Astrocyte (in vitro differentiated cells and primary cell): ENCODE results near the gene VDAC2. TPM values are rescaled to one million over a fixed set of nuclear protein-coding genes. Genes with fewer than 3 reads are reported as not detected.
"Not testable (repeated sequence)": the region's sequence is repeated elsewhere in the genome, so short reads cannot be mapped to it uniquely, and the experiment has no call there.

Experiments
- DNase-seq: peaks from one replicate; pipeline ENCODE4 v3.0.0-alpha.2; 2010; ENCODE audit warnings: low read depth
- FAIRE-seq: peaks from 2 replicates; lab custom pipeline; 2011; peaks lifted over from hg19 to GRCh38; lab: Jason Lieb, UNC
- H2AFZ ChIP-seq: 2 replicates; pipeline ENCODE4 v1.6.0; 2012; ENCODE audit warnings: low read depth, low read length, inconsistent platforms
- H3K27ac ChIP-seq: 2 replicates; pipeline ENCODE4 v1.5.1; 2011; ENCODE audit warnings: low read depth, low read length, inconsistent platforms
- H3K27me3 ChIP-seq: 2 replicates; pipeline ENCODE4 v1.6.0; 2011; ENCODE audit warnings: low read length, inconsistent platforms; ENCODE audit not compliant: insufficient read depth
- H3K36me3 ChIP-seq: 2 replicates; pipeline ENCODE4 v1.5.1; 2011; ENCODE audit warnings: low read length, inconsistent platforms; ENCODE audit not compliant: insufficient read depth
- H3K4me1 ChIP-seq: 2 replicates; pipeline ENCODE4 v1.5.1; 2011; ENCODE audit warnings: low read length, inconsistent platforms; ENCODE audit not compliant: insufficient read depth
- H3K4me2 ChIP-seq: 2 replicates; pipeline ENCODE4 v1.6.0; 2012; ENCODE audit warnings: low read length, inconsistent platforms
- H3K4me3 ChIP-seq: 2 replicates; pipeline ENCODE4 v1.5.1; 2011; ENCODE audit warnings: low read depth, mild to moderate bottlenecking, low read length, inconsistent platforms; ENCODE audit not compliant: insufficient read depth
- H3K79me2 ChIP-seq: 2 replicates; pipeline ENCODE4 v1.6.0; 2012; ENCODE audit warnings: mild to moderate bottlenecking, low read length, inconsistent platforms; ENCODE audit not compliant: insufficient read depth
- H3K9ac ChIP-seq: 2 replicates; pipeline ENCODE4 v1.6.0; 2012; ENCODE audit warnings: mild to moderate bottlenecking, low read length, inconsistent platforms
- H3K9me3 ChIP-seq: 2 replicates; pipeline ENCODE4 v1.5.1; 2012; ENCODE audit warnings: low read depth, mild to moderate bottlenecking, low read length, inconsistent platforms; ENCODE audit not compliant: insufficient read depth
- H4K20me1 ChIP-seq: 2 replicates; pipeline ENCODE4 v1.6.0; 2012; ENCODE audit warnings: low read length, inconsistent platforms; ENCODE audit not compliant: insufficient read depth
- H3K27ac Mint-ChIP-seq: one replicate; pipeline ENCODE4 v1.8.0; 2021; ENCODE audit warnings: mild to moderate bottlenecking, mixed read lengths; ENCODE audit not compliant: unreplicated experiment
- H3K27me3 Mint-ChIP-seq: one replicate; pipeline ENCODE4 v1.8.0; 2021; ENCODE audit warnings: low read depth, mixed read lengths; ENCODE audit not compliant: unreplicated experiment
- H3K36me3 Mint-ChIP-seq: one replicate; pipeline ENCODE4 v1.8.0; 2021; ENCODE audit warnings: low read depth, mixed read lengths; ENCODE audit not compliant: unreplicated experiment
- H3K4me1 Mint-ChIP-seq: one replicate; pipeline ENCODE4 v1.8.0; 2021; ENCODE audit warnings: low read depth, mixed read lengths; ENCODE audit not compliant: unreplicated experiment
- H3K4me3 Mint-ChIP-seq: one replicate; pipeline ENCODE4 v1.8.0; 2021; ENCODE audit warnings: mild to moderate bottlenecking, moderate library complexity, mixed read lengths; ENCODE audit not compliant: unreplicated experiment
- H3K9me3 Mint-ChIP-seq: one replicate; pipeline ENCODE4 v1.8.0; 2021; ENCODE audit warnings: mild to moderate bottlenecking, mixed read lengths; ENCODE audit not compliant: unreplicated experiment
- CTCF ChIP-seq: IDR thresholded peaks from 2 replicates; pipeline ENCODE4 v1.5.1; 2011; ENCODE audit warnings: low read depth, mild to moderate bottlenecking, inconsistent platforms, low read length, moderate library complexity; ENCODE audit not compliant: insufficient read depth
- EZH2 ChIP-seq: IDR thresholded peaks from 2 replicates; pipeline ENCODE4 v1.6.1; 2012; ENCODE audit warnings: mild to moderate bottlenecking, low read length, inconsistent platforms; ENCODE audit not compliant: insufficient read depth
- total RNA-seq: library from RNA; stranded (reverse); gene quantifications from 2 replicates; pipeline ENCODE4 v1.2.1, GENCODE V29; 2021

Gene VDAC2
- total RNA-seq, 1 donor from 2014 or later, result 373 TPM

- no peak overlapping the region for H3K4me3 Mint-ChIP-seq
- H3K4me1 Mint-ChIP-seq, result peaks cover 2% of the 10 kb centered on the region
- no peaks in the 10 kb centered on the region for H3K9me3 Mint-ChIP-seq
- TF ChIP-seq EZH2, result no peak
- no peak for TF ChIP-seq CTCF
- FAIRE-seq, result no peak
- H3K9me3 ChIP-seq, result no peaks in the 10 kb centered on the region
- DNase-seq, result no peak
- H2AFZ ChIP-seq, result no peak overlapping the region
- no peak overlapping the region for H3K9ac ChIP-seq
- peaks cover 7% of the 10 kb centered on the region for H3K36me3 Mint-ChIP-seq
- no peaks in the 10 kb centered on the region for H3K27me3 ChIP-seq
- no peaks in the 10 kb centered on the region for H4K20me1 ChIP-seq
- H3K27ac Mint-ChIP-seq, result no peak overlapping the region
- no peaks in the 10 kb centered on the region for H3K79me2 ChIP-seq
- H3K4me2 ChIP-seq, result no peak overlapping the region
- no peak overlapping the region for H3K4me3 ChIP-seq
- H3K4me1 ChIP-seq, result no peaks in the 10 kb centered on the region
- no peaks in the 10 kb centered on the region for H3K36me3 ChIP-seq
- no peak overlapping the region for H3K27ac ChIP-seq
- no peaks in the 10 kb centered on the region for H3K27me3 Mint-ChIP-seq
Measured at GRCh38 chr10:75186310-75186709, 24.3 kb upstream of the VDAC2 start.

GRCh38 chr10:75187961-75188426 lies 22.6 kb upstream of the VDAC2 start:
- H3K9me3 Mint-ChIP-seq, result no peaks in the 10 kb centered on the region

GRCh38 chr10:75188522-75188921 lies 22.1 kb upstream of the VDAC2 start:
- not testable (repeated sequence) for H3K9me3 ChIP-seq, H3K79me2 ChIP-seq, FAIRE-seq, H3K27me3 Mint-ChIP-seq, H3K4me1 Mint-ChIP-seq, H3K27me3 ChIP-seq, H3K27ac Mint-ChIP-seq, DNase-seq, H3K36me3 ChIP-seq, H3K27ac ChIP-seq, H3K4me3 ChIP-seq, H3K4me1 ChIP-seq, H3K4me3 Mint-ChIP-seq, H3K9me3 Mint-ChIP-seq, H3K9ac ChIP-seq, H3K4me2 ChIP-seq, H2AFZ ChIP-seq, H3K36me3 Mint-ChIP-seq, H4K20me1 ChIP-seq

More at GRCh38 chr10:75187961-75188426, 22.6 kb upstream of the VDAC2 start:
- Histone ChIP-seq H3K27ac (no peak overlapping the region), H4K20me1 (no peaks in the 10 kb centered on the region), H3K4me2 (no peak overlapping the region), H3K9ac (no peak overlapping the region), H3K79me2 (no peaks in the 10 kb centered on the region), H2AFZ (no peak overlapping the region), H3K27me3 (no peaks in the 10 kb centered on the region), H3K36me3 (no peaks in the 10 kb centered on the region), H3K4me1 (peaks cover 8% of the 10 kb centered on the region), H3K9me3 (no peaks in the 10 kb centered on the region), H3K4me3 (no peak overlapping the region)
- TF ChIP-seq CTCF (peak; percentile 71), EZH2 (no peak)
- DNase-seq (peak; percentile 43), FAIRE-seq (no peak)
- H3K4me3 Mint-ChIP-seq, result no peak overlapping the region
- peaks cover 7% of the 10 kb centered on the region for H3K4me1 Mint-ChIP-seq
- no peak overlapping the region for H3K27ac Mint-ChIP-seq
- H3K27me3 Mint-ChIP-seq, result no peaks in the 10 kb centered on the region
- no peaks in the 10 kb centered on the region for H3K36me3 Mint-ChIP-seq
